GM19438 (cell line): Measurements from ENCODE around the gene ETV4.

ENCODE experiments used
- ATAC-seq: cut with Tn5 transposase; IDR thresholded peaks from one replicate; pipeline ENCODE4 v1.9.1; 2021; ENCODE audit warnings: low read depth; ENCODE audit not compliant: unreplicated experiment

ETV4 gene

DNA sequence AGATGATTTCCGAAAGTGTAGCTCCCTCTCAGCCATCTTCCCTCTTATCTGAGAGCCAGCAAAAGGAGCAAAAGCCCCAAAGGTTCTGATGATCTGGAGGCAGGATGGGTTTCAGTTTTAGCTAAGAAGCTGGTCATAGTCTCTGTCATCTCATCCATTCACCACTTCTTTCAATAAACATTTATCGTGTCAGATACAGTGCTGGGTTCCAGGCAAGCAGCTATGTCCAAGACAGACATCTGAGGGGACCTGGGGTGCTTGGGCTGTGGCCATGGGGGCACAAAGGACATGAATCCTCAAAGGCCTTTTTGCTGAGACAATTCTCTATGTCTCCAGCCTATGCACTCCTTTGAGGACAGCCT is 1.0 kb upstream of the ETV4 start:
- no peak for ATAC-seq

DNA sequence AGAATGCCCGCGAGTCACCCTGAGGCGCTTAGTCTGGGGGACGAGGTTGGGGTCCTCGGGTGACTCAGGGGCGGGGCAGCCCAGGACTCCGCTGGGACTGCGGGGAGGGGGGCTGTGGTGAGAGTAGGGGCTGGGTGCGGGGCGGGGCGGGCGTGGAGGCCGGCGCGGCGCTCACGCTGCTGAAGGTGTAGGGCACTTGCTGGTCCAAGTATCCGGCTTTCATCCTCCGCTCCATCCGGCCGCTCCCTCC is 832 bp downstream of the ETV4 start:
- no peak for ATAC-seq

- no peak for ATAC-seq
These were observed 2.2 kb downstream of the ETV4 start for GRCh38 chr17:43543771-43544575.

GRCh38 chr17:43543300-43543699 is 2.8 kb downstream of the ETV4 start:
- ATAC-seq, result no peak

DNA sequence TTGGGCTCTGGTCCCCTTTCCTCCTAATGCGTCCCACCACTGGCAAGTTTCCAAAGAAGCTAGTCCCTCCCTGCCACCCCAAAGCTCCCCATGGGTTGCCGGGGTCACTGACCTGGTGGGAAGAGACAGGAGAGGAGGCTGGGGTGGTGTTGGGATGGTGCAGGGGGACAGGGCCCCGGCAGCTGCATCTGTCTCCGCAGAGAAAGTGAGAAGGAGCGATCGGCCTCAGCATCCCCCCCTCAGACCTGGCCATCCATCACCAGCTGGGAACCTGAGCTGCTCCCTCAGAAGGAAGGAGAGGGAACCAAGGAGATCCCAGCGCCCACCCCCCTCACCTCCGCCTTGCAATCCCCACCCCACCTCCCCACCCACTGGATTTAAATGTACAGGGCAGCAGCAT is 3.3 kb downstream of the ETV4 start:
- ATAC-seq, result no peak

GRCh38 chr17:43540821-43541674 is 5.1 kb downstream of the ETV4 start:
- no peak for ATAC-seq

DNA sequence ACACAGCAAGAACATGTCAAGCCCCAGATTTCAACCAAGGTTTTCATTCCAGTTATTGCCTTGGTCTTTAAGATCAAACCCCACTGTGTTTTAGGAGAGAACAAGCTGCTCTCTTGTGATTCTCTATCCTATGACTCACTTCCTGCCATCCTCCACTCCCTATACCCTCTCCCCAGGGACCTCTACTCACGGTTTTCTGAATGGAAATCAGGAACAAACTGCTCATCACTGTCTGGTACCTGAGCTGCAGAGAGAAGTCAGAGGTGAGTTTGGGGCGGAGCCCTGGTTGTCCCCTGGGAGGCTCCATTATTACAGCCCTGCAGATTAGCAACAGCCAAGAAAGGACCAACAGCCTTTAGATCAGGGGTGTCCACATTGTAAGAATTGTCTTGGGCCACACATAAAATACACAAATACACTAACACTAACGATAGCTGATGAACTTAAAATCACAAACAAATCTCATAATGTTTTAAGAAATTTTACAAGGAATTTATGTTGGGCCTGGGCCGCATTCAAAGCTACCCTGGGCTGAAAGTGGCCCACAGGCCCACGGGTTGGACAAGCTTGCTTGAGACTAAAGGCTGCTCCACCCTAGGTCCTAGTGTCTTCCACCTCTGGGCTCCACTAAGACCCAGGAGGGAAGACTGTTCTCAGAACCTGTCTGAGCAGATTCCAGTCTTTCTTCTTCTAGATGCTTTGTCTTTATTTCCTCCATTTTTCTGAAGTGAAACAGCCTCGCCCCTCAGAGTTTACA is 9.7 kb downstream of the ETV4 start:
- ATAC-seq, result no peak

- no peak for ATAC-seq
These were observed 11.2 kb downstream of the ETV4 start for GRCh38 chr17:43534909-43535308.

DNA sequence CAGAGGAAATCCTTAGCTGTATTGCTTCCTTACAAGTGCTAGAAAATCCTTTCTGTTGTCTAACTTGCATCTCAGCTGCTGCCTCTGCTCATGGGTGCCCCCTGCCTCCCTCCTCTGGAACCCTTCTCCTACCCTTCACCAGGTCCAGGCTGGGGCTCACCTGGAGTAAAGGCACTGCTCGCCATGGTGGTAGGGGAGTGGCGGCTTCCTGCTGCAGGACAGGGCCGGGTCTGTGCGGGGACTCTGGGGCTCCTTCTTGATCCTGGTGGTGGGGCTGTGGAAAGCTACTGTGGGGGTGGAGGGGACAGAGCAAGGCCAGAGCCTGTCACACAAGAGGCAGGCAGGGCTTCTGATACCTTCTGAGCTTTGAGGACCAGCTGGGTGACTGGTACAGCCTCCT is 12.4 kb downstream of the ETV4 start:
- no peak for ATAC-seq

DNA sequence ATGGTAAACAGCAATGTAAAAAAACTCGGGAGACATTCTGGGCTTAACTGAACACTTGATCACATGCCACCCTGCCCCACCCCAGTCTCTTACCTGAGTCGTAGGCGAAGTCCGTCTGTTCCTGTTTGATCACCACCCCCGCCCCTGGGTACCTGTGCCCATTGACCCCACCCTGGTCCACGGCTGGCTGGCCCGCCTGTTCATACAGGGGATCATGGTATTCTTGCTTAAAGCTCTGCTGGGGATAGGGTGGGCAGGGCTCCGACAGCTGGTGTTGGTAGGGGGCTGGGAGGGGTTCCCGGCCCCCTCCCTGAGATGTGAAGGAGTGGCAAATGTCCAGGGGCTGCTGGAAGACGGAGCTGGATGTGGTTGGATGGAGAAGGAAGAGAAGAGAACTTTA is 13.6 kb downstream of the ETV4 start:
- ATAC-seq, result no peak

GRCh38 chr17:43531955-43532354 is 14.2 kb downstream of the ETV4 start:
- no peak for ATAC-seq

GRCh38 chr17:43531082-43531378 is 15.1 kb downstream of the ETV4 start:
- no peak for ATAC-seq

DNA sequence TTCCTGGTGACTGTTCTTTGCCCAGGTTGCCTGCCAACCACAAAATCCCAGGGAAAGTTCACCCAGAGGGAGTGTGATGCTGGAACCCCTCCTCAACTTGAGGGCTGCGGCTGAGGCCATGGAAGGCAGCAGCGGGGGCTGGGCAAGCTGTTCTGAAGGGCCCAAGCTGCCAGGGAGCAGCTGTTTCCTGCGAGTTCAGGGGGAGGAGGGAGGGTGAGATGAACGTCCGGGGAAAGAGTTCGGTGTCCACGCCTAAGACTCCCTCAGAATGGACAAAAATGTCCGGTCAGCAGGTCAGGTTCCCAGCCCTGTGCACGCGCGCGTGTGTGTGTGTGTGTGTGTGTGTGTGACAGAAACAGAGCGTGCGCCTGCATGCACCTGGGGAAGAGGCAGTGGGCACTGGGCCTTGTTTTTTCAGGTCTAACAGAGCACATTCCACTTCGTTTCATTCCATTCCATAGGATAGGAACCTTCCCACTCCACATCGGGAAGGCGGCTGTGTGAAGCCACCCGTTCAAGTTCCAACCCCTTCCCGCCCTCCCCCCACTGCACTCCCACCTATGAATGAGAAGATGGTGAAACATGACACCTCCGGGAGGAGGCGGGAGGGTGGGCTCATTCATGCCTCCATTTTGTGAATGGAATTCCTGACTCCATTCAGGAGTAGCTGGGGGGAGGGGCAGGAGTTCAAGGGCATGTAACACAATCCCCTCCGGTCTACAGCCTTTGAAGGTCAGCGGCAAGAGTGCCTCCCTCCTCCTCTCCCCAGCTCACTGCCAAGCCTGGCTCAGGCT is 15.7 kb downstream of the ETV4 start:
- no peak for ATAC-seq

DNA sequence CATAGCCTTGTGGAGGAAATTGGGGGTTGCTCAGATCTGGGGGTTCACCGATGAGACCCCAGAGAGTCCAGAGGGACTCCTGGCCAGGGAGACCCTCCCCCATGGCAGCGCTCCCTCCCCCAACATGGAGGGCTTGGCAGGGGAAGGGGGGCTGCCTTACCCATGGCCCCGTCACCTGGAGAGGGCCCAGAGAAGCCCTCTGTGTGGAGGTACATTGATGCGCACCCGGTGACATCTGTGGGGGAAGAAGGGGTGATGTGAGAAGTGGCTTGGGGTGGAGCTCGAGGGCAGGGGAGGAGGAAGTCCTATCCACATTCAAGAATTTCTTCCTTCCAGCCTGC is 16.2 kb downstream of the ETV4 start:
- no peak for ATAC-seq

GRCh38 chr17:43528988-43529814 is 16.9 kb downstream of the ETV4 start:
- ATAC-seq, result no peak

DNA sequence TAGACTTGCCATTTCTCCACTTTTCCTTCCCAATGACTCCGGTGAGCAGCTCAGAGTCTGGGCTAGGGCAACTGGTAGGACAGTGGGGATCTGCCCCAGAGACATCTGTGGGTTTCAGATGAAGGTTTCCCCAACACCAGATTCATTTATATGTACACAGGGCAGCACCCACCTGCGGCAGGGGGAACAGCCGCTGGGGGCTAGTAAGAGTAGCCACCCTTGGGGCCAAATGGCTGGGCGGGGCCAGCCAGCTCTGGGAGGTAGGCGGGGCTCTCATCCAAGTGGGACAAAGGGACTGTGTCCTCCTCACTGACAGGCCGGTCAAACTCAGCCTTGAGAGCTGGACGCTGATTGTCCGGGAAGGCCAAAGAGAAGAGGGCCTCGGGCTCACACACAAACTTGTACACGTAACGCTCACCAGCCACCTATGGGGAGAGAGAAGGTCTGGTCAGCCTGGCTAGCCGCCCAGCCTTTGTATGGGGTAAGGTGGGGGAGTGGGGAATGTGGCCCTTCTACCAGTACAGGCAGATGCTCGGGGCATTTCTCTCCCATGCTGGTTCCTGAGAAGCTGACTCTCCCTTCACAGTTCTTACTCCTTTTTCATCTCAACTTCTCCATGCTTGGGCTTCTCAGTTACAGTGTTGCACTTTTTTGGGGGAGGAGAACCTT is 17.7 kb downstream of the ETV4 start:
- ATAC-seq, result no peak

- ATAC-seq, result no peak
These were observed 19.1 kb downstream of the ETV4 start for GRCh38 chr17:43526886-43527648.

DNA sequence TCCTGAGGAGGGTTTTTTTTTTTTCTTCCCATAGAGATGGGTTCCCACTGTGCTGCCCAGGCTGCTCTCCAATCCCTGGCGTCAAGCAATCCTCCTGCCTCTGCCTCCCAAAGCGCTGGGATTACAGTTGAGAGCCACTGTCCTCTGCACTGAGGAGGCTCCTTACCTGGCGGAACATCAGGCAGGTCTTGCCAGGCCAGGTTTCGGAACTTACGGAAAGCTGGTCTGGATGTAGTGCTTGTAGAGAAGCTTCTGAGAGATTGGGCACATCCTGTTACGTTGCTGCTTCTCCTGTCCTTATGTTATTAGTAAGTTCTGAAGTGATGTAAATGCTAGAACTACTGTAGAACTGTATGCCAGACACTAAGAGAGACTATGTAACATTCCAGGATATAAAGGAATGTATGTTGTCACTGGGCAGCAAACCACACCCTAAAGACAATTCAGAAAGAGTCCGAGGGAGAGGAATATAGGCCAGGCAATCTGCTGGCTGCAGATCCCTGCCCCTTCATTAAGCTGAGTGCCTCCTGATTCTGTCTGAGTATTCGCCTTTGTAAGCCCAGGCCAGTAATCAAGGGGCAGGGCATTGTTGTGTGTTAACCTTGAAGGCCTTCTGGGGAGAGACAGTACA is 21.1 kb downstream of the ETV4 start:
- no peak for ATAC-seq

DNA sequence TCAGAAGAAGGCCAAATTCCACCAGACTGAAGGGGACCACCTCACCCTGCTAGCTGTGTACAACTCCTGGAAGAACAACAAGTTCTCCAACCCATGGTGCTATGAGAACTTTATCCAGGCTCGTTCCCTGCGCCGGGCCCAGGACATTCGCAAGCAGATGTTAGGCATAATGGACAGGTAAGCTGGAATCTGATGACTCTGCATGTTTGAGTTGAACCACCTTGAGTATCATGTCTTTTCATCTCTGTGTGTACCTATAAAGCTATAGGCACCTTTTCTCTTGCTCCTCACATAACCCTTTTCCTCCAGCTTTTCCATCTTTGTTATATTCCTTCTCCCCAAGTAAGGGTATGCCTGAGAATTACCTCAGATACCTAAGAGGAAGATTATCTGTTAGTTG is 24.8 kb downstream of the ETV4 start:
- no peak for ATAC-seq
